AG04450 (cell line): ENCODE data around the gene TMEM273. TPM values are rescaled to one million over a fixed set of nuclear protein-coding genes. Genes with fewer than 3 reads are reported as not detected.

Experiments
- CTCF ChIA-PET: fragments of 300-600, 350-600 bp; formaldehyde crosslinking; extraction: SDS; loops from one replicate; lab custom pipeline; 2022; ENCODE audit warnings: antibody characterized with exemption, inconsistent platforms; lab: Charles Lee
- POLR2A ChIA-PET: fragments of 350-600 bp; formaldehyde crosslinking; extraction: SDS; loops from one replicate; lab custom pipeline; 2021; ENCODE audit warnings: antibody characterized with exemption, inconsistent platforms; lab: Yijun Ruan, JAX
- DNase-seq: peaks from one replicate; pipeline ENCODE4 v3.0.0-alpha.2; 2011; ENCODE audit warnings: low read depth, low spot score
- H3K27ac ChIP-seq: one replicate; pipeline ENCODE4 v1.5.1; 2012; ENCODE audit warnings: low read depth, low read length, control low read depth
- H3K27me3 ChIP-seq: one replicate; pipeline ENCODE4 v1.6.0; 2012; ENCODE audit warnings: low read length; ENCODE audit not compliant: control insufficient read depth, insufficient read depth
- H3K4me3 ChIP-seq: 2 replicates; pipeline ENCODE4 v1.5.1; 2011; ENCODE audit warnings: mild to moderate bottlenecking, low read depth, low read length, control low read depth
- H3K9me3 ChIP-seq: 2 replicates; pipeline ENCODE4 v1.5.1; 2012; ENCODE audit warnings: low read length; ENCODE audit not compliant: control insufficient read depth, insufficient read depth
- CTCF ChIP-seq: IDR thresholded peaks from 2 replicates; pipeline ENCODE4 v1.5.1; 2011; ENCODE audit warnings: low read depth, low read length, control low read depth, inconsistent platforms
- polyA plus RNA-seq: library from polyadenylated mRNA; depleted of rRNA; stranded (reverse); fragments of >200 nt; gene quantifications from 2 replicates; pipeline ENCODE4 v1.2.3, GENCODE V29; 2011

Gene TMEM273
- polyA plus RNA-seq, 1 experiment = not detected

GRCh38 chr10:49189422-49189821 lies 1.2 kb upstream of the TMEM273 start:
- peaks cover 8% of the 10 kb centered on the region for H3K27me3 ChIP-seq
- no peak for DNase-seq
- no peak overlapping the region for H3K4me3 ChIP-seq
- ChIA-PET CTCF (no interaction called here), POLR2A (no interaction called here)
- H3K27ac ChIP-seq = no peak overlapping the region
- TF ChIP-seq CTCF = no peak
- H3K9me3 ChIP-seq = no peaks in the 10 kb centered on the region; the same call in 1 of the 2 replicates

GRCh38 chr10:49187044-49187484 lies 1.1 kb downstream of the TMEM273 start:
- Histone ChIP-seq H3K4me3 (no peak overlapping the region), H3K9me3 (no peaks in the 10 kb centered on the region; the same call in 1 of the 2 replicates), H3K27me3 (peaks cover 8% of the 10 kb centered on the region), H3K27ac (no peak overlapping the region)
- ChIA-PET POLR2A (no interaction called here), CTCF (no interaction called here)
- TF ChIP-seq CTCF = no peak
- no peak for DNase-seq

- TF ChIP-seq CTCF = no peak
- no peak overlapping the region for H3K27ac ChIP-seq
Measured at GRCh38 chr10:49186613-49187012, 1.6 kb downstream of the TMEM273 start.

GRCh38 chr10:49185213-49185612 lies 3.0 kb downstream of the TMEM273 start:
- no peak for DNase-seq
- Histone ChIP-seq H3K9me3 (no peaks in the 10 kb centered on the region; the same call in 1 of the 2 replicates), H3K27ac (no peak overlapping the region), H3K4me3 (no peak overlapping the region), H3K27me3 (peaks cover 8% of the 10 kb centered on the region)
- ChIA-PET CTCF (no interaction called here), POLR2A (no interaction called here)
- TF ChIP-seq CTCF = no peak

More at GRCh38 chr10:49186613-49187012, 1.6 kb downstream of the TMEM273 start:
- Histone ChIP-seq H3K4me3 (no peak overlapping the region), H3K27me3 (peaks cover 8% of the 10 kb centered on the region), H3K9me3 (no peaks in the 10 kb centered on the region; the same call in 1 of the 2 replicates)
- ChIA-PET CTCF (no interaction called here), POLR2A (no interaction called here)
- DNase-seq = no peak

GRCh38 chr10:49184642-49185111 lies 3.5 kb downstream of the TMEM273 start:
- no peaks in the 10 kb centered on the region; the same call in 1 of the 2 replicates for H3K9me3 ChIP-seq
- no peak for TF ChIP-seq CTCF
- ChIA-PET CTCF (no interaction called here), POLR2A (no interaction called here)
- no peak for DNase-seq
- H3K27ac ChIP-seq = no peak overlapping the region
- H3K4me3 ChIP-seq = no peak overlapping the region
- H3K27me3 ChIP-seq = peaks cover 8% of the 10 kb centered on the region
